GM19099 (cell line): Measurements from ENCODE around the gene PRIMA1.

Experiments used
- POLR2A ChIP-seq: IDR thresholded peaks from 3 replicates; pipeline ENCODE4 v1.6.1; 2011; ENCODE audit warnings: low read depth; ENCODE audit not compliant: insufficient read length; ENCODE audit errors: extremely low read depth

PRIMA1 gene

GRCh38 chr14:93715279-93715927 lies 72.9 kb downstream of the PRIMA1 start:
- TF ChIP-seq POLR2A = no peak

DNA sequence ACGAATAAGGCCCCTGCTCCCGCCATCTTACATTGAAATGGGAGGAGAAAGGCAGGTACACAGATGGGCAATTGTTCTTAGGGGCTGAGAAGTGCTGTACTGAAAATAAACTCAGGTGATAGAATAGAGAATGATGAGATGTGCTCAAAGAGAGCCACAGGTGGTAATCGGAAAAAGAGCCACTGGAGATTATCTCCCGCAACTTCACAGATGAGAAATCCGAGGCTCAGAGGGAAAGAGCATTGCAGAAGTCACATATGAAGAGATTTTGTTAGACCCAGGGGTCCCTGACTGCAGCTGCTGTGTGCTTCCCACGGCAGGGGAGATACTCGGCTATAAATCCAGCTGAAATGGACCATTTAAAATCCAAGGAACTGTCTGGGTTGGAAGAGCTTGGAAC lies 73.7 kb downstream of the PRIMA1 start:
- no peak for TF ChIP-seq POLR2A

- TF ChIP-seq POLR2A = no peak
Observed at GRCh38 chr14:93713726-93714405, 74.4 kb downstream of the PRIMA1 start.

GRCh38 chr14:93712838-93713724 lies 75.2 kb downstream of the PRIMA1 start:
- no peak for TF ChIP-seq POLR2A

GRCh38 chr14:93712079-93712837 lies 76.0 kb downstream of the PRIMA1 start:
- TF ChIP-seq POLR2A = no peak

GRCh38 chr14:93709249-93709648 lies 79.0 kb downstream of the PRIMA1 start:
- TF ChIP-seq POLR2A = no peak

GRCh38 chr14:93708800-93709199 lies 79.5 kb downstream of the PRIMA1 start:
- no peak for TF ChIP-seq POLR2A

DNA sequence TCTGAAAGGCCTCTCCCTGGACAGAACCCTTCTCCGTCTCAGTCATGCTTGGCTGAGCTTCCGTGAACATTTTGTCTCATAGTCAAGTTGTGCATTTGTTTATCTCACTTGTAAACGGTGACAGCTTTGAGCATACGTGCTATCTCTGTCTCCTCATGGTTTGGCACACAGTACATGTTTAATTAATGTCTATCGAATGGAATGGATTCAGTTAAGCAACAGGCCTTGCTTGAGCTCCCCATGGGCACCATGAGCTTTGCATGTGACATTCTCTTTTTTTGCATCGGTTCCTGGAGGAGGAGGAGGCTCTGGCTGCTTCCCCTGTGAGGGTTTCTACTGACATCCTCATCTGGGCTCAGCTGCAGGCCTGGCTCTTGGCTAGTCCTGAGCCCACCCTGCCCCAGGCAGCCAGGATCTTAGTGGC lies 80.0 kb downstream of the PRIMA1 start:
- TF ChIP-seq POLR2A = no peak

DNA sequence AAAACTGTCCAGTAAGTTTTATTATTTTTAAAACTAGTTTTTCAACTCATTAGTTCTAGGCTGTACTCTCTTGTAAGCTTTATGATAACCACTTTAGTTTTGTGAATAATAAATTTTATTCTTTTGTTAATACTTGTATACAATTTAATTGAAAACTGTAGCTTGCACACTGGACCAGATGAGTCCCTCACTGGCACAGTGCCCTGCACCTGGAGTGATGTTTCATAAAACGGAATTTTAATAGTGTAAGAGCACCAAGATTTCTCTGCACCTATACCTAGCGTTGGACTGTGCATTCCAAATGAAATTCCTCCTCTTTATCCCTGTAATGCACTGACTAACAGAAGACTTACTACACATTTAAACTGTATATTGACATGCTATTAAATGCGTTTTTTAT lies 80.8 kb downstream of the PRIMA1 start:
- TF ChIP-seq POLR2A = no peak

DNA sequence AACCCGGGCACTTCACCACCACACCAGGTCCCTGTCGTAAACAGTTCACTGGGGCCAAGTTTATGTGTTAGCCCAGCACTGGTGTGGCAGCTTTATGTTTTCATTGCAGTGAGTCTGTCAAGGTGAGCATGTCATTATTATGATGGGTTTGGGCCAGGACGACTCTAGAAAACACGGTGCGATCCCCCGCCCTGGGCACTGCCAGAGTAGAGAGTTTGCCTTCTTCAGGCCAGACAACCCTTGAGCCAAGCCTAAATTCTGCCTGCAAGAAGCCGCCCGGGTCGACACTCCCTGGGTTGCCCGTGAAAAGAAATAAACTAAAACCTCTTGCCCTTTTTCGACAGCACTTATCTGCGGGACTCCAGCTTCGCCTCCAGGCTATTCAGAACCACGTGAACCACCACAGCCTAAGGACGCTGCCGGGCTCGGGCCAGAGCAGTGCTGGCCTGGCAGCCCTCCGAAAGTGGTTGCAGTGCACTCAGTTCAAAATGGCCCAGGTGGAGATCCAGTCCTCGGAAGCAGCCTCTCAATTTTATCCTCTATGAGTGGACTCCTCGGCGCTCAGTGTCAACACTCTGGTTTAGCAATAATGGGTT lies 81.8 kb downstream of the PRIMA1 start:
- TF ChIP-seq POLR2A = no peak

DNA sequence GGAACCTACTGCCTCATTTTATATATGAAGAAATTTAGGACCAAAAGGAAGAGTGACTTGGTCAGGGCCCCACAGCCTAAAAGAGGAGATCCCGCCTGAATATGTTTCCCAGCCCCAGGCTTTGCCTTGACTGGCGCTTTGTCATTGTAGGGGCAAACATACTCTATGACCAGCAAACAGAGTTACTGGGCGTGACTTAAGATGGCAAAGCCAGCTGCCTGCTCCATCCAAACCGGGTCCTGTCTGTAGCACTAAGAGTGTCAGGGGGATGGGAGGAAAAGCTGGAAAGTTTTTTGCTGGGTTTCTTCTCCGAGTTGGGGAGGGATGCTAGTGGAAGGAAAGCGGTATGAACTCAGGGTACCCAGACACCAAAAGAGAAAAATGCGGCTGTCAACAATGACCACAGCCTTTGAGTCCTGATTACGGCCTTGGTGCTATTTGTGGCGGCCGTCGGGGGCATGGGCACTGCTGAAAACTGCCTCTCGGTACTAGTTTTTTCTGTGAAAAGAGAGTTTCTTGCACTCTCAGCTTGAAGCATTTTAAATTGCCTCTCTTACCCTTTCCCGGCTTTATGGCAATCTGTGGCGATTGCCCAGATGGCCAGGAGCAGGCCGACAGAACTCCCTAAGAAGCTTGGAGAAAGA lies 82.7 kb downstream of the PRIMA1 start:
- TF ChIP-seq POLR2A = no peak

- TF ChIP-seq POLR2A = no peak
Observed at GRCh38 chr14:93703941-93704340, 84.3 kb downstream of the PRIMA1 start.

DNA sequence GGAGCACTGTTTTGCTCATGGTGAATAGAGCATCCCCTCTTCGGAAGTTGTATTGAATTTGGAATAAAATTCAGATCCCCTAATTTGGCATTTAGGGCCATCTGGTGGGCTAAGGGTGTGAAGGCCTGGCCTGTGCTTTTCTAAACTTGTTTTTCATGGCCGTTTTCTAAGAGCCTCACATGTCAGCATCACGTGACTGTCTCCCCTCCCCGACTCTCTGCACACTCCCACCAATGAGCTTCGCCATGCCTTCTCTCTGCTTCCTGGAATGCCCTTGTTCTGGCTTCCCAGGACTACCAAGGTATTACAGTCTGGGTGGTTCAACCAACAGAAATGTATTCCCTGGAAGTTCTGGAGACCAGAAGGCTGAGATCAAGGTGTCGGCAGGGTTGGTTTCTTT lies 85.3 kb downstream of the PRIMA1 start:
- TF ChIP-seq POLR2A = no peak

GRCh38 chr14:93701562-93701961 lies 86.7 kb downstream of the PRIMA1 start:
- TF ChIP-seq POLR2A = no peak

DNA sequence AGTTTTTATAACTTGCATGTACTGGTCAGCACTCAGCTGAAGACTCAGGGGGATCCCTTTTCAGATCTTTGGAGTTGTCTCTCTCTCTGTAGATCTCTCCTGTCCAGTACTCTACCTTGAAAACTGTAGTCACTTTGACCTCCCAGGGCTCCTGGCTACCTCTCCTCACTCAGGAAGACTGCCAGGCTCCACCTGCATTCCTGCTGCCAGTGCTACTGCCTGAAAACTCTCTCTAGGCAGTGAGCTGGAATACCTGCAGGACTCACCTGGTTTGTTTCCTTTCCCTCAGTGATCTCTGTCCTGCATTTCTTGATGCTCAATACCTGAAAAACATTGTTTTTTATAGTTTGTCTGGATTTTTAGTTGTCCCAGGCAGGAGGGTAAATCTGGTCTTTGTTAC lies 87.4 kb downstream of the PRIMA1 start:
- TF ChIP-seq POLR2A = no peak

- TF ChIP-seq POLR2A = no peak
Observed at GRCh38 chr14:93693914-93694313, 94.4 kb downstream of the PRIMA1 start.
